Activated T-cell treated with anti-CD3 and anti-CD28 coated beads for 48 hours (primary cell): ENCODE data around the gene ELK4.

Experiments
- DNase-seq: peaks from one replicate; pipeline ENCODE4 v3.0.0-alpha.2; 2020; ENCODE audit warnings: low read depth

The ELK4 gene

DNA sequence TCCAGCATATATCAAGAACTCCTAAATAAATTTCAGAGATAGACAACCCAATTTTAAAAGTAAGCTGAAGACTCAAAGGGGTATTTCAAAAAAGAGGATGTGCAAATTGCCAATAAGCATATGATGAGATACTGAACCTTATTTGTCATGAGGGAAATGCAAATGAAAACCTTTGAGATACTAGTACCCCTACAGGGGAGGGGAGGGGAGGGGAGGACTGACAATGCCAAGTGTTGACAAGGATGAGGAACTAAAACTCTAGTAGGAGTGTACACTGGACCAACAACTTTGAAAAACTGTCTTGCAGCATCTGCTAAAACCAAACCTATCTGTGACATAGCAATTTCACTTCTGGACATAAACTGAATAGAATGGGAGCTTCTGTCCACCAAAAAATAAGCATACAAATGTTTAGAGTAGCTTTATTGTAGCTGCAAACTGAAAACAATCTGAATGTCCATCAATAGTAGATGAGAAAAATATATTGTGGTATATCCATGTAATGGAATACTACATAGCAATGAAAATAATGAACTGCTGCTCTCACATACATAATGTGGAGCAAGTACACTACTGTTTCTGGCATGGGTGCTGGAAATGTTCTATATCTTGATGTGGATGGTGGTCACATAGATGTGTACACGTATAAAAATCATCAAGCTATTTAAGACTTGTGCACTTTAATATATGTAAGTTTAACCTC, 70.2 kb downstream of the ELK4 start:
- no peak for DNase-seq
